GM12878 (cell line): ENCODE measurements around the gene FPGS. TPM values are rescaled to one million over a fixed set of nuclear protein-coding genes. Genes with fewer than 3 reads are reported as not detected.

Experiments
- ATAC-seq: fragments of 200-7000 bp; cut with Tn5 transposase; 3 replicates; pipeline ENCODE4 v1.9.1; 2020; ENCODE audit warnings: mild to moderate bottlenecking, moderate library complexity
- BruUV-seq: library from RNA; stranded (reverse); fragments of 400-500 nt; replicated peaks from 2 replicates; lab custom pipeline; 2021; lab: Mats Ljungman, UMichigan
- CTCF ChIA-PET: fragments of 300-600 bp; sonication (Branson Sonifier 250); formaldehyde crosslinking; extraction: SDS; loops from one replicate; lab custom pipeline; 2021; ENCODE audit warnings: inconsistent platforms; lab: Yijun Ruan, JAX
- POLR2A ChIA-PET: fragments of 350-600 bp; formaldehyde crosslinking; extraction: SDS; loops from one replicate; lab custom pipeline; 2021; ENCODE audit warnings: inconsistent platforms; lab: Charles Lee
- RAD21 ChIA-PET: fragments of 300-600 bp; sonication (Branson Sonifier 250); formaldehyde crosslinking; loops from one replicate; lab custom pipeline; 2023; ENCODE audit warnings: antibody characterized with exemption; ENCODE audit not compliant: unreplicated experiment; lab: Charles Lee
- SMC1A ChIA-PET: fragments of 300-600 bp; sonication (Branson Sonifier 250); formaldehyde crosslinking; loops from one replicate; lab custom pipeline; 2023; ENCODE audit not compliant: unreplicated experiment, uncharacterized antibody; lab: Charles Lee
- DNase-seq: peaks from one replicate; pipeline ENCODE4 v3.0.0-alpha.2; 2011; ENCODE audit warnings: low read depth, low spot score
- FAIRE-seq: peaks from 3 replicates; lab custom pipeline; 2011; peaks lifted over from hg19 to GRCh38; lab: Jason Lieb, UNC
- H2AFZ ChIP-seq: 2 replicates; pipeline ENCODE4 v1.6.0; 2011; ENCODE audit warnings: low read depth, low read length, control low read depth; ENCODE audit not compliant: control insufficient read depth
- H3K27ac ChIP-seq: 2 replicates; pipeline ENCODE4 v1.5.1; 2011; ENCODE audit warnings: control low read depth; ENCODE audit not compliant: control insufficient read depth, insufficient read depth
- H3K27me3 ChIP-seq, 2 experiments: replicated peaks in 1 of 2; 2 replicates each; pipeline versions ENCODE4 v1.6.0 to v1.6.1; 2011; ENCODE audit warnings: low read length in 1 of 2; ENCODE audit not compliant: control insufficient read depth in 2 of 2, insufficient read depth in 2 of 2
- H3K36me3 ChIP-seq, 2 experiments: 2 replicates each; pipeline ENCODE4 v1.5.1; 2011; ENCODE audit warnings: low read length in 1 of 2; ENCODE audit not compliant: control insufficient read depth in 2 of 2, insufficient read depth in 2 of 2
- H3K4me1 ChIP-seq: 2 replicates; pipeline ENCODE4 v1.6.1; 2011; ENCODE audit warnings: mild to moderate bottlenecking, low read length, moderate library complexity, mixed read lengths; ENCODE audit not compliant: control insufficient read depth, insufficient read depth
- H3K4me2 ChIP-seq: 2 replicates; pipeline ENCODE4 v1.6.0; 2011; ENCODE audit warnings: control low read depth; ENCODE audit not compliant: control insufficient read depth, insufficient read depth
- H3K4me3 ChIP-seq: fragments of 200-600 bp; sonication (generic); 2 replicates; pipeline ENCODE4 v1.5.1; 2016
- H3K79me2 ChIP-seq: 2 replicates; pipeline ENCODE4 v1.6.0; 2011; ENCODE audit warnings: low read length; ENCODE audit not compliant: control insufficient read depth, insufficient read depth
- H3K9ac ChIP-seq: 2 replicates; pipeline ENCODE4 v1.8.0; 2011; ENCODE audit warnings: low read length, control low read depth, mixed read lengths; ENCODE audit not compliant: control insufficient read depth, insufficient read depth
- H3K9me3 ChIP-seq: replicated peaks from 3 replicates; pipeline ENCODE4 v1.5.1; 2011; ENCODE audit warnings: mild to moderate bottlenecking, low read length; ENCODE audit not compliant: control insufficient read depth, insufficient read depth
- H4K20me1 ChIP-seq: 2 replicates; pipeline ENCODE4 v1.6.0; 2011; ENCODE audit not compliant: control insufficient read depth, insufficient read depth
- ATF3 ChIP-seq: IDR thresholded peaks from 2 replicates; pipeline ENCODE4 v1.6.1; 2011; ENCODE audit warnings: low read depth, mild to moderate bottlenecking, low read length, moderate library complexity, borderline replicate concordance; ENCODE audit errors: extremely low read depth
- DPF2 ChIP-seq: fragments of 450-650 bp; IDR thresholded peaks from 2 replicates; pipeline ENCODE4 v1.6.1; 2017; ENCODE audit warnings: mild to moderate bottlenecking
- E4F1 ChIP-seq: fragments of 450-650 bp; IDR thresholded peaks from 2 replicates; pipeline ENCODE4 v1.6.1; 2018; ENCODE audit warnings: borderline replicate concordance, mild to moderate bottlenecking; ENCODE audit not compliant: partially characterized antibody
- EZH2 ChIP-seq: IDR thresholded peaks from 2 replicates; pipeline ENCODE4 v1.6.1; 2012; ENCODE audit warnings: low read depth, mild to moderate bottlenecking, control low read depth, inconsistent platforms, low read length, borderline replicate concordance; ENCODE audit not compliant: control insufficient read depth
- HSF1 ChIP-seq: fragments of 150-350 bp; IDR thresholded peaks from 2 replicates; pipeline ENCODE4 v1.6.1; 2014; ENCODE audit warnings: mild to moderate bottlenecking, low read depth, low read length
- IRF5 ChIP-seq: fragments of 450-650 bp; IDR thresholded peaks from 2 replicates; pipeline ENCODE4 v1.6.1; 2017; ENCODE audit warnings: borderline replicate concordance
- KDM1A ChIP-seq: fragments of 200-600 bp; sonication (generic); IDR thresholded peaks from 2 replicates; pipeline ENCODE4 v1.6.1; 2016; ENCODE audit warnings: borderline replicate concordance
- KLF5 ChIP-seq: fragments of 450-650 bp; IDR thresholded peaks from 2 replicates; pipeline ENCODE4 v1.6.1; 2014; ENCODE audit warnings: mild to moderate bottlenecking; ENCODE audit not compliant: partially characterized antibody
- MAX ChIP-seq: IDR thresholded peaks from 2 replicates; pipeline ENCODE4 v1.6.1; 2012; ENCODE audit warnings: low read depth, low read length, improper control_type of control experiment
- MTA2 ChIP-seq: fragments of 450-650 bp; IDR thresholded peaks from 2 replicates; pipeline ENCODE4 v1.6.1; 2016; ENCODE audit warnings: low read depth, mild to moderate bottlenecking, moderate library complexity
- MTA3 ChIP-seq: IDR thresholded peaks from 2 replicates; pipeline ENCODE4 v1.6.1; 2012; ENCODE audit warnings: low read length, inconsistent platforms, borderline replicate concordance
- NFYB ChIP-seq: IDR thresholded peaks from 2 replicates; pipeline ENCODE4 v1.6.1; 2011; ENCODE audit warnings: low read depth, mild to moderate bottlenecking, low read length, improper control_type of control experiment, moderate library complexity; ENCODE audit not compliant: insufficient read depth
- NRF1 ChIP-seq: conservative IDR thresholded peaks from 2 replicates; pipeline ENCODE4 v1.6.1; 2011; ENCODE audit warnings: mild to moderate bottlenecking, low read depth, low read length, improper control_type of control experiment
- RB1 ChIP-seq: fragments of 450-650 bp; formaldehyde crosslinking; IDR thresholded peaks from 2 replicates; pipeline ENCODE4 v1.6.1; 2017; ENCODE audit warnings: mild to moderate bottlenecking, borderline replicate concordance
- SMAD5 ChIP-seq: IDR thresholded peaks from 2 replicates; pipeline ENCODE4 v1.6.1; 2016; ENCODE audit warnings: antibody characterized with exemption, low read depth
- WGBS: methylation state at CpG from one replicate; pipeline ENCODE4 v1.1.6; 2016; ENCODE audit warnings: low lambda C conversion rate; ENCODE audit not compliant: insufficient replicate concordance, insufficient coverage; ENCODE audit errors: missing lambda C conversion rate; 5-methylcytosine and 5-hydroxymethylcytosine counted together
- in situ Hi-C: fragments of 300-500 bp; cut with MboI; formaldehyde crosslinking; loops from 9 replicates; pipeline ENCODE4 v1.14.3; 2018; ENCODE audit warnings: mixed read lengths
- intact Hi-C: fragments of 100-400 bp; cut with micrococcal nuclease; formaldehyde crosslinking; loops from one replicate; pipeline ENCODE4 v1.14.2; 2022; ENCODE audit not compliant: unreplicated experiment
- polyA plus RNA-seq, 11 experiments: library from polyadenylated mRNA; depleted of rRNA in 4 of 11; unstranded in 6 of 11; stranded (reverse) in 5 of 11; fragments of >200 nt; fragmentation: Nextera tagmentation in 4 of 11; fragmentation: Illumina TruSeq in 1 of 11; extraction: Ambion mirVana in 4 of 11; extraction: Trizol in 1 of 11; gene quantifications; 1 replicate in 1 of 11; 2 replicates in 10 of 11; pipeline versions ENCODE4 v1.2.1 to v1.2.3, GENCODE V29; 2011 to 2016; ENCODE audit warnings: inconsistent platforms in 2 of 11, missing spikeins in 2 of 11, low read depth in 1 of 11
- total RNA-seq, 4 experiments: library from RNA; depleted of rRNA in 3 of 4; stranded (reverse); fragments of >200 nt in 3 of 4; fragmentation: Illumina TruSeq in 1 of 4; extraction: Trizol in 1 of 4; gene quantifications; 2 replicates each; pipeline versions ENCODE4 v1.2.1 to v1.2.3, GENCODE V29; 2013 to 2021

The FPGS gene
- total and polyA plus RNA-seq, 10 of the 15 experiments (the other 5 are each of a cell fraction or from before 2014, with no cell fraction given): 1.2 to 127 (median 80.4) TPM

GRCh38 chr9:127858041-127858512, 55.4 kb downstream of the FPGS start:
- ChIA-PET SMC1A (no interaction called here), RAD21 (interaction anchor here (1.0 kb wide), 1 partner anchor 12 kb away, joined by 4 read pairs; no protein-coding TSS in a partner anchor), CTCF (no interaction called here), POLR2A (no interaction called here)
- no peaks in the 10 kb centered on the region for H3K27me3 ChIP-seq
- H3K9me3 ChIP-seq: no peaks in the 10 kb centered on the region
- FAIRE-seq (no peak), ATAC-seq (no peak), DNase-seq (no peak)
- H3K36me3 ChIP-seq: no peaks in the 10 kb centered on the region
- no peak overlapping the region for H3K9ac ChIP-seq
- in situ Hi-C loops: no loop called here
- H3K27ac ChIP-seq: no peak overlapping the region
- 25% methylated on average over 12 of the region's 12 CpGs for WGBS
- no peak overlapping the region for H3K4me3 ChIP-seq
- BruUV-seq: no TSS peak
- H3K4me1 ChIP-seq: peaks cover 9% of the 10 kb centered on the region
- TF ChIP-seq E4F1 (no peak), IRF5 (no peak), ATF3 (no peak), MTA2 (no peak), NFYB (no peak), NRF1 (no peak), SMAD5 (no peak), HSF1 (no peak), KLF5 (no peak), DPF2 (no peak), EZH2 (no peak), MTA3 (no peak), KDM1A (no peak), MAX (no peak), RB1 (no peak)
- no peaks in the 10 kb centered on the region for H4K20me1 ChIP-seq
- H3K4me2 ChIP-seq: no peak overlapping the region
- peaks cover 8% of the 10 kb centered on the region for H3K79me2 ChIP-seq
- intact Hi-C loops: no loop called here
- H2AFZ ChIP-seq: no peak overlapping the region
